K562 (cell line): ENCODE data around the gene RSPH3. TPM values are rescaled to one million over a fixed set of nuclear protein-coding genes. Genes with fewer than 3 reads are reported as not detected.

Experiments used
- CREB1 ChIP-seq, 2 experiments: sonication (generic) in 1 of 2; formaldehyde crosslinking in 1 of 2; IDR thresholded peaks; 2 replicates each; pipeline versions ENCODE4 v1.6.1 to v1.8.0; 2012 to 2022; ENCODE audit warnings: inconsistent platforms in 1 of 2, mild to moderate bottlenecking in 1 of 2, missing genetic modification reagents in 1 of 2, moderate library complexity in 1 of 2
- CTBP1 ChIP-seq: fragments of 450-650 bp; IDR thresholded peaks from 2 replicates; pipeline ENCODE4 v1.6.1; 2016; ENCODE audit warnings: borderline replicate concordance
- E2F3 ChIP-seq: fragments of 250-450 bp; sonication (Bioruptor Pico); IDR thresholded peaks from 2 replicates; pipeline ENCODE4 v1.4.0; 2020; ENCODE audit warnings: mild to moderate bottlenecking
- FOXP1 ChIP-seq: sonication (generic); formaldehyde crosslinking; IDR thresholded peaks from 2 replicates; pipeline ENCODE4 v1.8.0; 2022; ENCODE audit warnings: mild to moderate bottlenecking, missing genetic modification reagents
- NRF1 ChIP-seq, 2 experiments: fragments of 450-650 bp; IDR thresholded peaks in 1 of 2; conservative IDR thresholded peaks in 1 of 2; 2 replicates each; pipeline ENCODE4 v1.6.1; 2014; ENCODE audit warnings: mild to moderate bottlenecking in 2 of 2
- ZFP36 ChIP-seq: fragments of 150-350 bp; IDR thresholded peaks from 2 replicates; pipeline ENCODE4 v1.6.1; 2018; ENCODE audit warnings: low read length, low read depth; ENCODE audit not compliant: partially characterized antibody
- ZNF24 ChIP-seq: fragments of 450-650 bp; IDR thresholded peaks from 2 replicates; pipeline ENCODE4 v1.6.1; 2016
- polyA plus RNA-seq, 8 experiments: library from polyadenylated mRNA; depleted of rRNA in 4 of 8; stranded (reverse) in 5 of 8; unstranded in 3 of 8; fragments of >200 nt; fragmentation: Nextera tagmentation in 2 of 8; fragmentation: Illumina TruSeq in 1 of 8; extraction: Ambion mirVana in 2 of 8; extraction: Trizol in 1 of 8; gene quantifications; 2 replicates each; pipeline versions ENCODE4 v1.2.1 to v1.2.3, GENCODE V29; 2011 to 2014; ENCODE audit warnings: inconsistent platforms in 1 of 8, missing spikeins in 1 of 8
- total RNA-seq, 7 experiments: library from RNA; depleted of rRNA in 6 of 7; stranded (reverse); fragments of >200 nt in 6 of 7; fragmentation: Illumina TruSeq in 2 of 7; extraction: Trizol in 2 of 7; gene quantifications; 2 replicates each; pipeline versions ENCODE4 v1.2.1 to v1.2.3, GENCODE V29; 2011 to 2021; ENCODE audit warnings: low replicate concordance in 1 of 7
- TF ChIP-seq, protein P1 (sequence below): fragments of 250-450 bp; sonication (Bioruptor Pico); IDR thresholded peaks from 2 replicates; pipeline ENCODE4 v1.8.0; 2021; ENCODE audit warnings: moderate library complexity, mild to moderate bottlenecking, inconsistent platforms
- TF ChIP-seq, protein P2 (sequence below): fragments of 450-650 bp; IDR thresholded peaks from 2 replicates; pipeline ENCODE4 v1.6.1; 2016; ENCODE audit warnings: mild to moderate bottlenecking, moderate library complexity
- TF ChIP-seq, protein P3 (sequence below), 2 experiments: fragments of 450-650 bp; conservative IDR thresholded peaks; 2 replicates each; pipeline ENCODE4 v1.6.1; 2017; ENCODE audit warnings: mild to moderate bottlenecking in 2 of 2, moderate library complexity in 2 of 2
- TF ChIP-seq, protein P4 (sequence below): conservative IDR thresholded peaks from 2 replicates; pipeline ENCODE4 v1.6.1; 2011; ENCODE audit warnings: low read depth, mild to moderate bottlenecking, low read length; ENCODE audit not compliant: control insufficient read depth

The RSPH3 gene
- total and polyA plus RNA-seq, 9 of the 15 experiments (the other 6 are each of a cell fraction or from before 2014, with no cell fraction given), result 0.52 to 2.9 (median 1.5) TPM

DNA sequence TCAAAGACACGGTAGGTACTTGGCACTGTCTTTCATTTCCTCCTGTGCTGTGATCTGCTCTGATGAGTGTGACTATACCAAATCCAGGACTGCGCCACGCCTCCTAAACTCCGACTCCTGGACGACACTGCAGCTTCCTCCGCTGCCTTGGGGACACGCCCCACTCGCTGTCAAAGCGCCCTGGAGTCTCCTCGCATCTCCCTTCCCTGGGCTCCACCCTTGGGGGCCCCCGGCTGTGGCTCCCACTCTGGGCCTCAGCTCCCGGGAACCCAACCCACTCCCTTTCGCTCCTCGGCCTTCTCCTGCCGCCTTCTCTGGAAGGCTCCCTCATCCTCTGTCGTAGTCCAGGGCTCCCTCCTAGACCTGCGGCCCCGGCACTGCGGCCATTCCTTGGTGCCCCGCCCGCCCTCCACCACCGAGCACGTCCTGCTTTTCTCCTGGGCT is 61.2 kb downstream of the RSPH3 start (continued):
- TF ChIP-seq, protein P1, sequence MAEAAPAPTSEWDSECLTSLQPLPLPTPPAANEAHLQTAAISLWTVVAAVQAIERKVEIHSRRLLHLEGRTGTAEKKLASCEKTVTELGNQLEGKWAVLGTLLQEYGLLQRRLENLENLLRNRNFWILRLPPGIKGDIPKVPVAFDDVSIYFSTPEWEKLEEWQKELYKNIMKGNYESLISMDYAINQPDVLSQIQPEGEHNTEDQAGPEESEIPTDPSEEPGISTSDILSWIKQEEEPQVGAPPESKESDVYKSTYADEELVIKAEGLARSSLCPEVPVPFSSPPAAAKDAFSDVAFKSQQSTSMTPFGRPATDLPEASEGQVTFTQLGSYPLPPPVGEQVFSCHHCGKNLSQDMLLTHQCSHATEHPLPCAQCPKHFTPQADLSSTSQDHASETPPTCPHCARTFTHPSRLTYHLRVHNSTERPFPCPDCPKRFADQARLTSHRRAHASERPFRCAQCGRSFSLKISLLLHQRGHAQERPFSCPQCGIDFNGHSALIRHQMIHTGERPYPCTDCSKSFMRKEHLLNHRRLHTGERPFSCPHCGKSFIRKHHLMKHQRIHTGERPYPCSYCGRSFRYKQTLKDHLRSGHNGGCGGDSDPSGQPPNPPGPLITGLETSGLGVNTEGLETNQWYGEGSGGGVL (CRISPR knock-in tag), result no peak
- no peak for TF ChIP-seq E2F3 (CRISPR knock-in tag)
- peak; percentile 63; the same call in 1 of the 2 replicates for TF ChIP-seq CTBP1
- TF ChIP-seq, protein P2, sequence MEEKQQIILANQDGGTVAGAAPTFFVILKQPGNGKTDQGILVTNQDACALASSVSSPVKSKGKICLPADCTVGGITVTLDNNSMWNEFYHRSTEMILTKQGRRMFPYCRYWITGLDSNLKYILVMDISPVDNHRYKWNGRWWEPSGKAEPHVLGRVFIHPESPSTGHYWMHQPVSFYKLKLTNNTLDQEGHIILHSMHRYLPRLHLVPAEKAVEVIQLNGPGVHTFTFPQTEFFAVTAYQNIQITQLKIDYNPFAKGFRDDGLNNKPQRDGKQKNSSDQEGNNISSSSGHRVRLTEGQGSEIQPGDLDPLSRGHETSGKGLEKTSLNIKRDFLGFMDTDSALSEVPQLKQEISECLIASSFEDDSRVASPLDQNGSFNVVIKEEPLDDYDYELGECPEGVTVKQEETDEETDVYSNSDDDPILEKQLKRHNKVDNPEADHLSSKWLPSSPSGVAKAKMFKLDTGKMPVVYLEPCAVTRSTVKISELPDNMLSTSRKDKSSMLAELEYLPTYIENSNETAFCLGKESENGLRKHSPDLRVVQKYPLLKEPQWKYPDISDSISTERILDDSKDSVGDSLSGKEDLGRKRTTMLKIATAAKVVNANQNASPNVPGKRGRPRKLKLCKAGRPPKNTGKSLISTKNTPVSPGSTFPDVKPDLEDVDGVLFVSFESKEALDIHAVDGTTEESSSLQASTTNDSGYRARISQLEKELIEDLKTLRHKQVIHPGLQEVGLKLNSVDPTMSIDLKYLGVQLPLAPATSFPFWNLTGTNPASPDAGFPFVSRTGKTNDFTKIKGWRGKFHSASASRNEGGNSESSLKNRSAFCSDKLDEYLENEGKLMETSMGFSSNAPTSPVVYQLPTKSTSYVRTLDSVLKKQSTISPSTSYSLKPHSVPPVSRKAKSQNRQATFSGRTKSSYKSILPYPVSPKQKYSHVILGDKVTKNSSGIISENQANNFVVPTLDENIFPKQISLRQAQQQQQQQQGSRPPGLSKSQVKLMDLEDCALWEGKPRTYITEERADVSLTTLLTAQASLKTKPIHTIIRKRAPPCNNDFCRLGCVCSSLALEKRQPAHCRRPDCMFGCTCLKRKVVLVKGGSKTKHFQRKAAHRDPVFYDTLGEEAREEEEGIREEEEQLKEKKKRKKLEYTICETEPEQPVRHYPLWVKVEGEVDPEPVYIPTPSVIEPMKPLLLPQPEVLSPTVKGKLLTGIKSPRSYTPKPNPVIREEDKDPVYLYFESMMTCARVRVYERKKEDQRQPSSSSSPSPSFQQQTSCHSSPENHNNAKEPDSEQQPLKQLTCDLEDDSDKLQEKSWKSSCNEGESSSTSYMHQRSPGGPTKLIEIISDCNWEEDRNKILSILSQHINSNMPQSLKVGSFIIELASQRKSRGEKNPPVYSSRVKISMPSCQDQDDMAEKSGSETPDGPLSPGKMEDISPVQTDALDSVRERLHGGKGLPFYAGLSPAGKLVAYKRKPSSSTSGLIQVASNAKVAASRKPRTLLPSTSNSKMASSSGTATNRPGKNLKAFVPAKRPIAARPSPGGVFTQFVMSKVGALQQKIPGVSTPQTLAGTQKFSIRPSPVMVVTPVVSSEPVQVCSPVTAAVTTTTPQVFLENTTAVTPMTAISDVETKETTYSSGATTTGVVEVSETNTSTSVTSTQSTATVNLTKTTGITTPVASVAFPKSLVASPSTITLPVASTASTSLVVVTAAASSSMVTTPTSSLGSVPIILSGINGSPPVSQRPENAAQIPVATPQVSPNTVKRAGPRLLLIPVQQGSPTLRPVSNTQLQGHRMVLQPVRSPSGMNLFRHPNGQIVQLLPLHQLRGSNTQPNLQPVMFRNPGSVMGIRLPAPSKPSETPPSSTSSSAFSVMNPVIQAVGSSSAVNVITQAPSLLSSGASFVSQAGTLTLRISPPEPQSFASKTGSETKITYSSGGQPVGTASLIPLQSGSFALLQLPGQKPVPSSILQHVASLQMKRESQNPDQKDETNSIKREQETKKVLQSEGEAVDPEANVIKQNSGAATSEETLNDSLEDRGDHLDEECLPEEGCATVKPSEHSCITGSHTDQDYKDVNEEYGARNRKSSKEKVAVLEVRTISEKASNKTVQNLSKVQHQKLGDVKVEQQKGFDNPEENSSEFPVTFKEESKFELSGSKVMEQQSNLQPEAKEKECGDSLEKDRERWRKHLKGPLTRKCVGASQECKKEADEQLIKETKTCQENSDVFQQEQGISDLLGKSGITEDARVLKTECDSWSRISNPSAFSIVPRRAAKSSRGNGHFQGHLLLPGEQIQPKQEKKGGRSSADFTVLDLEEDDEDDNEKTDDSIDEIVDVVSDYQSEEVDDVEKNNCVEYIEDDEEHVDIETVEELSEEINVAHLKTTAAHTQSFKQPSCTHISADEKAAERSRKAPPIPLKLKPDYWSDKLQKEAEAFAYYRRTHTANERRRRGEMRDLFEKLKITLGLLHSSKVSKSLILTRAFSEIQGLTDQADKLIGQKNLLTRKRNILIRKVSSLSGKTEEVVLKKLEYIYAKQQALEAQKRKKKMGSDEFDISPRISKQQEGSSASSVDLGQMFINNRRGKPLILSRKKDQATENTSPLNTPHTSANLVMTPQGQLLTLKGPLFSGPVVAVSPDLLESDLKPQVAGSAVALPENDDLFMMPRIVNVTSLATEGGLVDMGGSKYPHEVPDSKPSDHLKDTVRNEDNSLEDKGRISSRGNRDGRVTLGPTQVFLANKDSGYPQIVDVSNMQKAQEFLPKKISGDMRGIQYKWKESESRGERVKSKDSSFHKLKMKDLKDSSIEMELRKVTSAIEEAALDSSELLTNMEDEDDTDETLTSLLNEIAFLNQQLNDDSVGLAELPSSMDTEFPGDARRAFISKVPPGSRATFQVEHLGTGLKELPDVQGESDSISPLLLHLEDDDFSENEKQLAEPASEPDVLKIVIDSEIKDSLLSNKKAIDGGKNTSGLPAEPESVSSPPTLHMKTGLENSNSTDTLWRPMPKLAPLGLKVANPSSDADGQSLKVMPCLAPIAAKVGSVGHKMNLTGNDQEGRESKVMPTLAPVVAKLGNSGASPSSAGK, result no peak
- TF ChIP-seq, protein P3, sequence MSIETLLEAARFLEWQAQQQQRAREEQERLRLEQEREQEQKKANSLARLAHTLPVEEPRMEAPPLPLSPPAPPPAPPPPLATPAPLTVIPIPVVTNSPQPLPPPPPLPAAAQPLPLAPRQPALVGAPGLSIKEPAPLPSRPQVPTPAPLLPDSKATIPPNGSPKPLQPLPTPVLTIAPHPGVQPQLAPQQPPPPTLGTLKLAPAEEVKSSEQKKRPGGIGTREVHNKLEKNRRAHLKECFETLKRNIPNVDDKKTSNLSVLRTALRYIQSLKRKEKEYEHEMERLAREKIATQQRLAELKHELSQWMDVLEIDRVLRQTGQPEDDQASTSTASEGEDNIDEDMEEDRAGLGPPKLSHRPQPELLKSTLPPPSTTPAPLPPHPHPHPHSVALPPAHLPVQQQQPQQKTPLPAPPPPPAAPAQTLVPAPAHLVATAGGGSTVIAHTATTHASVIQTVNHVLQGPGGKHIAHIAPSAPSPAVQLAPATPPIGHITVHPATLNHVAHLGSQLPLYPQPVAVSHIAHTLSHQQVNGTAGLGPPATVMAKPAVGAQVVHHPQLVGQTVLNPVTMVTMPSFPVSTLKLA (conservative IDR thresholded peaks at IDR 0.05), result 0 out of 4 replicates have a peak, but pooled peaks of 1 of the 2 experiments have one; percentile 16
- peak; percentile 53 to 67 for TF ChIP-seq NRF1 (conservative IDR thresholded peaks at IDR 0.05 in 1 of 2, IDR thresholded peaks at IDR 0.05 in 1 of 2)
- peak; percentile 2 for TF ChIP-seq ZFP36
- no peak for TF ChIP-seq CREB1 (IDR thresholded peaks at IDR 0.05)
- 0 out of 2 replicates have a peak, but pooled peaks have one; percentile 14 for TF ChIP-seq CREB1 (CRISPR knock-in tag; IDR thresholded peaks at IDR 0.05)
- 0 out of 2 replicates have a peak, but pooled peaks have one; percentile 18 for TF ChIP-seq ZNF24
- TF ChIP-seq, protein P4, sequence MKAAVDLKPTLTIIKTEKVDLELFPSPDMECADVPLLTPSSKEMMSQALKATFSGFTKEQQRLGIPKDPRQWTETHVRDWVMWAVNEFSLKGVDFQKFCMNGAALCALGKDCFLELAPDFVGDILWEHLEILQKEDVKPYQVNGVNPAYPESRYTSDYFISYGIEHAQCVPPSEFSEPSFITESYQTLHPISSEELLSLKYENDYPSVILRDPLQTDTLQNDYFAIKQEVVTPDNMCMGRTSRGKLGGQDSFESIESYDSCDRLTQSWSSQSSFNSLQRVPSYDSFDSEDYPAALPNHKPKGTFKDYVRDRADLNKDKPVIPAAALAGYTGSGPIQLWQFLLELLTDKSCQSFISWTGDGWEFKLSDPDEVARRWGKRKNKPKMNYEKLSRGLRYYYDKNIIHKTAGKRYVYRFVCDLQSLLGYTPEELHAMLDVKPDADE, result 0 out of 2 replicates have a peak, but pooled peaks have one; percentile 9
- no peak for TF ChIP-seq FOXP1 (CRISPR knock-in tag)
